ENCODE results near the gene METTL13. TPM values are rescaled to one million over a fixed set of nuclear protein-coding genes. Genes with fewer than 3 reads are reported as not detected.

METTL13 gene
- total RNA-seq, 1 donor from 2014 or later, result 15.8 TPM

DNA sequence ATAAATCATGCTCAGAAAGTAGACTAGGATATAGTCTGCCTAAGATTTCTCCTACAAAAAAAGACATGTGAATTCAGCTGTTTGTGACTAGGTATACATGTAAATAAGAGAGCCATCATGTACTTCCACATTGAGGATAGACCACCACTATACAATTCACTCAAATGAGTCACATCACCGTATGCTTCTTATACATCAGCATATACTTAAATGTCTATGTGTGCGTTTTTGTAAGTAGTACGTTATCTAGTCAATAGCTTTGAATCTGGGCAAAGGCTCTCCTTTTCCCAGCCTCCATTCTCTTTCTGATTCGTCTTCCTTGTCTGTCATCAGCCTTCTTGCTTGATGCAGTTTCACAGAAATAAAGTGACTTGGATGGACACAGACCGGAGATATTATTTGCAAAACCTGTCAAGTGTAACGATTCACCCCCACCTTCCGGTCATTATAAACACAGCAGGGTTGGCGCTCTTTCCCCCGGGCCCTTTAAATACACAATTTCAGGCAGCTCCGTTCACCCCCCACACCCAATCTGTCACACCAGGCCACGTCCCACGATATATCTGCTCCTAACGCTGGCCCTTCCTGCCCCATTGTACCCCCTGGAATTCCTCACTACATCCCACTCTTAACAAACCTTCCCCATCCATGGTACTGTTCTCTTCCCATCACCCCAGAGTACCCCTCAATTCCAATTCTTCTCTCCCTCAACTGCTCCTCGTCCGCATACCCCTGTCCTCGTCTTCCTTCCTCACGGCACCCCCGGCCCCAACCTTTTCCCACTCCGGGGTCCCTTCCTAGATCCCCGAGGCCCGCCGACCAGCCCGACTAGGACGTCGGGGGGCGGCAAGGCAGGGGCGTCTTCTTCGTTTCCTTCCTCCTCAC lies 40.2 kb upstream of the METTL13 start:
- H3K4me3 ChIP-seq, result peak overlapping the region; percentile 93
- peak; percentile 25 for DNase-seq
- H3K36me3 ChIP-seq, result peaks cover 20% of the 10 kb centered on the region
- H3K27ac ChIP-seq (replicated peaks), result peak overlapping the region; percentile 97
- no peaks in the 10 kb centered on the region for H3K9me3 ChIP-seq (replicated peaks)
- peaks cover 42% of the 10 kb centered on the region for H3K4me1 ChIP-seq
- intact Hi-C loops (cut with micrococcal nuclease), result no loop called here
- TF ChIP-seq, protein P1, sequence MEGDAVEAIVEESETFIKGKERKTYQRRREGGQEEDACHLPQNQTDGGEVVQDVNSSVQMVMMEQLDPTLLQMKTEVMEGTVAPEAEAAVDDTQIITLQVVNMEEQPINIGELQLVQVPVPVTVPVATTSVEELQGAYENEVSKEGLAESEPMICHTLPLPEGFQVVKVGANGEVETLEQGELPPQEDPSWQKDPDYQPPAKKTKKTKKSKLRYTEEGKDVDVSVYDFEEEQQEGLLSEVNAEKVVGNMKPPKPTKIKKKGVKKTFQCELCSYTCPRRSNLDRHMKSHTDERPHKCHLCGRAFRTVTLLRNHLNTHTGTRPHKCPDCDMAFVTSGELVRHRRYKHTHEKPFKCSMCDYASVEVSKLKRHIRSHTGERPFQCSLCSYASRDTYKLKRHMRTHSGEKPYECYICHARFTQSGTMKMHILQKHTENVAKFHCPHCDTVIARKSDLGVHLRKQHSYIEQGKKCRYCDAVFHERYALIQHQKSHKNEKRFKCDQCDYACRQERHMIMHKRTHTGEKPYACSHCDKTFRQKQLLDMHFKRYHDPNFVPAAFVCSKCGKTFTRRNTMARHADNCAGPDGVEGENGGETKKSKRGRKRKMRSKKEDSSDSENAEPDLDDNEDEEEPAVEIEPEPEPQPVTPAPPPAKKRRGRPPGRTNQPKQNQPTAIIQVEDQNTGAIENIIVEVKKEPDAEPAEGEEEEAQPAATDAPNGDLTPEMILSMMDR (IDR thresholded peaks at IDR 0.05; ENCODE audit: borderline replicate concordance), result no peak
- no peaks in the 10 kb centered on the region for H3K27me3 ChIP-seq (ENCODE audit: low read depth)

DNA sequence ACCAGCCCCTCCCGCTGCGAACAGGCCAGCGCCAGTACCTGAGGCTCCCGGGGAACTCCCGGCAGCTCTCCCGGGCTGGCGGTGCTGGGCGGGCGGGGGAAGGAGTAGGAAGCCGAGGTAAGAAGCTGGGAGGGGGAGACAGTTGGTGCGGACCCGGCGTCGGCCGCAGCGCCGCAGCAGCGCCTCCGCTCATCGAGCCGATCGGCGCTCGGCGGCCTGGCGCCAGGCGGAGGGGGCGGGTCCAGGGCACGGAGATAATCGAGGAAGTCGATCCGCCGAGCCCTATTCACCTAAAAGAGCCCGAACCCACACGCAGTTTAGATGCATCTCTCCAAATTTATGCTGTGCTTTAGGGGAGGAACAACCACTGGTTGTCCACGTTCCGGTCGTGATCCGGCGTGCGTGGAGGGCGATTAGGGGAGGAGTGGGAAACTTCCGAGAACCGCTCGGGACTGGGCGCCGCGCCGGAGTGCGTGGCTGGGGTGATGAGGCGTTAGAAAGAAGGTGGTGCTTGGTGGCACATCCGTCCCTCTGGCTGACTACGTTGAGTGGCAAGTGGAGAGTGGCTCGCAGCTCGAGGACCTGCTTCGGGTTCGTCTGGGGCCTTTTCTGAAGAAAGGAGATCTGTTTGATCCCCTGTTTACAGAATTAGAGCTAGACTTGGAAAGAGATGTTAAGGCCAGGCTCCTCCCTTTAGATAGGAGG lies 39.4 kb upstream of the METTL13 start, which contains the start of gene VAMP4:
VAMP4 (minus strand) TSS at position 194 of the 705 bp plus-strand sequence. CDS start 3,651 bp downstream, outside the sequence.
- intact Hi-C loops (cut with micrococcal nuclease), result no loop called here
- Histone ChIP-seq H3K4me3 (peak within 1 kb of the TSS; percentile 93), H3K27ac (replicated peaks) (peak within 1 kb of the TSS; percentile 97), H3K4me1 (peaks cover 42% of the 10 kb centered on the region), H3K36me3 (peaks cover 12% of the 10 kb centered on the region), H3K27me3 (ENCODE audit: low read depth) (no peaks in the 10 kb centered on the region), H3K9me3 (replicated peaks) (no peaks in the 10 kb centered on the region)
- TF ChIP-seq, protein P1 (IDR thresholded peaks at IDR 0.05; ENCODE audit: borderline replicate concordance), result no peak
- DNase-seq, result peak; percentile 91

DNA sequence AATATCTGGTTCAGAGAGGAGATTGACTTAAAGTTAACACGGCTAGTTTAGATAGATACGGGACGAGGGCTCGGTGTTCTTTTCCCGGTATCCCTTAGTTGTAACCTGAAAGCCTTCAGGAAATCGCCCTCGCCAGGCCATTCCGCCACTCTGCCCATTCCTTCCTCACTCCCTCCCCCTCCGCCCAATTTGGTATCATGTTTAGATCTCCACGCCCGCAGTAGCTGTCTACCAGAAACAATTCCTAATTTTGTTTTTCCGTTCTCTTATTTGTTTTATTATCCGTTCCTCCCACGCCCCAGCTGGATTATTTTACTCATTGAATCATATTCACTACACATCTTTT lies 38.9 kb upstream of the METTL13 start:
- H3K4me3 ChIP-seq, result peak overlapping the region; percentile 93
- peak; percentile 20 for DNase-seq
- H3K27ac ChIP-seq (replicated peaks), result peak overlapping the region; percentile 97
- TF ChIP-seq, protein P1 (IDR thresholded peaks at IDR 0.05; ENCODE audit: borderline replicate concordance), result no peak
- peaks cover 42% of the 10 kb centered on the region for H3K4me1 ChIP-seq
- no peaks in the 10 kb centered on the region for H3K27me3 ChIP-seq (ENCODE audit: low read depth)
- no peaks in the 10 kb centered on the region for H3K9me3 ChIP-seq (replicated peaks)
- peaks cover 6% of the 10 kb centered on the region for H3K36me3 ChIP-seq
- intact Hi-C loops (cut with micrococcal nuclease), result no loop called here

DNA sequence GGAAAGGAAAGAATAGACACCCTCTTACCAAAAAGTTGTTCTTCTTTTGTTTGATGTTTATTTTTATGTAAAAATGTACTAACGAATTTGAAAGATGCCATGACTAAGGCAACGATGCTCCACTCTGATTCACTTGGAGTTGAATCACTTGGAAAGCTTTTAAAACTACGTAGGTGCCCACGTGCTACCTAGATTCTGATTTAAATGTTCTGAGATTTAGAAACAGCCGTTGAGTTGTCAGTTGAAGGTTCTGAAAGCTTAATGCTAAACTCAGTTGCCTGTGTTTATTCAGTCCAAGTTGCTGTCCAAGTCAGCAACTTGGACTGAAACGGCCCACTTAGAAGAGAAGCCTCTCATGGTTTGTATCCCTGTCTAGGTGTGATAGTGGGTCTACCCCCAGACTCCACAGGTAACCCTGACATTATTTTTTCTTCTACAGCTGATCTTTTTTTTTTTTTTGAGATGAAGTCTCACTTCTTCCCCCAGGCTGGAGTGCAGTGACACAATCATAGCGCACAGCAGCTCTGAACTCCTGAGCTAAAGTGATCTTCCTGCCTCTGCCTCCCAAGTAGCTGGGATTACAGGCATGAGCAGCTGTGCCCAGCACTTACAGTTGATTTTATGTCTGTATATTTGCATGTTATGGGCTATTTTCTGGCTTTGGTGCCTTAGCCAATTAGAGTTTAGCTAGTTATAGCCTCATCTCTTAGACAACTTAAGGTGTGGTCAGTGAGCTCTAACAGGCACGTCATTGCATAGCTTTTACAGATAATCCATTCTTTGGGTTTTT lies 38.2 kb upstream of the METTL13 start:
- peaks cover 42% of the 10 kb centered on the region for H3K4me1 ChIP-seq
- peak overlapping the region; percentile 97 for H3K27ac ChIP-seq (replicated peaks)
- TF ChIP-seq, protein P1 (IDR thresholded peaks at IDR 0.05; ENCODE audit: borderline replicate concordance), result no peak
- H3K27me3 ChIP-seq (ENCODE audit: low read depth), result no peaks in the 10 kb centered on the region
- no peaks in the 10 kb centered on the region for H3K36me3 ChIP-seq
- no peak for DNase-seq
- intact Hi-C loops (cut with micrococcal nuclease), result no loop called here
- H3K4me3 ChIP-seq, result peak overlapping the region; percentile 93
- H3K9me3 ChIP-seq (replicated peaks), result no peaks in the 10 kb centered on the region

GRCh38 chr1:171744986-171745385 lies 36.5 kb upstream of the METTL13 start:
- no peak for DNase-seq
- Histone ChIP-seq H3K27me3 (ENCODE audit: low read depth) (no peaks in the 10 kb centered on the region), H3K4me3 (no peak overlapping the region), H3K4me1 (peaks cover 33% of the 10 kb centered on the region), H3K36me3 (no peaks in the 10 kb centered on the region), H3K27ac (replicated peaks) (no peak overlapping the region), H3K9me3 (replicated peaks) (no peaks in the 10 kb centered on the region)
- intact Hi-C loops (cut with micrococcal nuclease), result no loop called here
- TF ChIP-seq, protein P1 (IDR thresholded peaks at IDR 0.05; ENCODE audit: borderline replicate concordance), result no peak

Measured in left ventricle myocardium inferior (tissue), 1 donor.